22Rv1 (cell line): Measurements from ENCODE around the gene ZNF423.

ENCODE experiments used
- H3K27ac ChIP-seq: fragments of 450-650 bp; 2 replicates; pipeline ENCODE4 v1.5.1; 2017
- ZFX ChIP-seq: fragments of 450-650 bp; IDR thresholded peaks from 2 replicates; pipeline ENCODE4 v1.6.1; 2017; ENCODE audit warnings: antibody characterized with exemption, borderline replicate concordance
- TF ChIP-seq, protein P1 (sequence below): fragments of 450-650 bp; IDR thresholded peaks from 2 replicates; pipeline ENCODE4 v1.5.1; 2017; ENCODE audit warnings: mild to moderate bottlenecking

The ZNF423 gene

DNA sequence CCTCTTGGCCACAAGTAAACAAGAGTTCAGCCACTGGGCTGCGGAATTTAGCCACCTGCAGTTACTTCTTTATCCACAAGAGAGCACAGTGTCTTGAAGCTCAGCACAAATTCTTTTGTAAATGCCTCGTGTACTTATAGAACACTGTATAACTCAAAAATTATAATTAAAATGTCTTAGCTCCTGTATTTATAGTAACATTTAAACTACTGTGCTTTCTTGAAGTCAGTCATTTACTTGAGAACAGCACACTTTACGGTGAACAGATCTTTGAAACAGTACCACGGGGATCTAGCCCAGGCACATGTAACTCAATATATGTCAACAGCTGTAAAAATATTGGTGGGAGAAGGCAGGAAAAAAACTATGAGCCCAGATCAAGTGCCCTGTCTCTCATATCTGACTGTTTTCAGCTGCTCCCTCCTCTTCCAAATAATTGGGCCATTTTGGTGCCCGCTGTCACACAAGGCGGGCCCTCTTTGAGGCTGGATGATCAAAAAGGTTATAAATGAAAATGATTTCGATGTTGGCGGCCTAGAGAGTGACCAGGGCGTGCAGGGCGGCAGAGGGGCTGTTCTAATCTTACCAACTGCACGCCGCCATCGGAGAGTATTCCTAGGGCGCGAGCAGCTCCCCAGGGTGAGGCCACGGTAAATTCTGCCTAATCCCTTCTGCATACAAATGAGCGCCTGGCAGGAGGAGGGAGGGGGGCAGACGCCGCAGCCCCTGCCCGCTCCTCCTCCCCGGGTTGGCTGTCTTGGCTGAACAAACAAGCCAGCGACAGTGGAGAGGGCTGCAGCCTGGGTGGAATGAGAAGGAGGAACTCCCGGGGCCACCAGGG, 299.1 kb downstream of the ZNF423 start:
- no peak overlapping the region for H3K27ac ChIP-seq
- no peak for TF ChIP-seq ZFX
- TF ChIP-seq, protein P1, sequence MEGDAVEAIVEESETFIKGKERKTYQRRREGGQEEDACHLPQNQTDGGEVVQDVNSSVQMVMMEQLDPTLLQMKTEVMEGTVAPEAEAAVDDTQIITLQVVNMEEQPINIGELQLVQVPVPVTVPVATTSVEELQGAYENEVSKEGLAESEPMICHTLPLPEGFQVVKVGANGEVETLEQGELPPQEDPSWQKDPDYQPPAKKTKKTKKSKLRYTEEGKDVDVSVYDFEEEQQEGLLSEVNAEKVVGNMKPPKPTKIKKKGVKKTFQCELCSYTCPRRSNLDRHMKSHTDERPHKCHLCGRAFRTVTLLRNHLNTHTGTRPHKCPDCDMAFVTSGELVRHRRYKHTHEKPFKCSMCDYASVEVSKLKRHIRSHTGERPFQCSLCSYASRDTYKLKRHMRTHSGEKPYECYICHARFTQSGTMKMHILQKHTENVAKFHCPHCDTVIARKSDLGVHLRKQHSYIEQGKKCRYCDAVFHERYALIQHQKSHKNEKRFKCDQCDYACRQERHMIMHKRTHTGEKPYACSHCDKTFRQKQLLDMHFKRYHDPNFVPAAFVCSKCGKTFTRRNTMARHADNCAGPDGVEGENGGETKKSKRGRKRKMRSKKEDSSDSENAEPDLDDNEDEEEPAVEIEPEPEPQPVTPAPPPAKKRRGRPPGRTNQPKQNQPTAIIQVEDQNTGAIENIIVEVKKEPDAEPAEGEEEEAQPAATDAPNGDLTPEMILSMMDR: peak; percentile 42

GRCh38 chr16:49556249-49556605, 299.7 kb downstream of the ZNF423 start:
- TF ChIP-seq, protein P1: no peak
- TF ChIP-seq ZFX: no peak
- no peak overlapping the region for H3K27ac ChIP-seq

GRCh38 chr16:49554681-49555080, 301.2 kb downstream of the ZNF423 start:
- no peak overlapping the region for H3K27ac ChIP-seq
- no peak for TF ChIP-seq ZFX
- TF ChIP-seq, protein P1: no peak

GRCh38 chr16:49552313-49552928, 303.5 kb downstream of the ZNF423 start:
- H3K27ac ChIP-seq: no peak overlapping the region
- TF ChIP-seq ZFX: no peak
- TF ChIP-seq, protein P1: no peak

DNA sequence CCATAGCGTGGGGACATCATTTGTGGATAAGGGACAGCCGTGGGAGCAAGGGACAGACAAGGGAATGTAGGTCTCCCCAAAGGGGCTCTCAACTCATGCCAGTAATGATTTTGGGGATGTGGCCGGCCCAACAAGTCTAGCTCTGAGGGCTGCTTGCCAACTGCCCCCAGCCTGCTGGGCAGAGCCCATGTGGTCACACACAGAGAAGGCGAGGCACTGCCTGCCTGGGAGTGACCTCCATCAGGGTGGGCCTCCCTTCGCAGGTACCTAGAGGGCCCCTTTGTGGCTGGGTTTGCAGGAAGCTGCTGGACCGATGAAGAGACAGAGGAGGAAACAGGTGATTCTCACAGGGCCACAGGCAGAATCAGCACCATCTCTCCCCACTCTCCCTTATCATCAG, 305.2 kb downstream of the ZNF423 start:
- no peak overlapping the region for H3K27ac ChIP-seq
- TF ChIP-seq, protein P1: no peak
- TF ChIP-seq ZFX: no peak

- TF ChIP-seq, protein P1: no peak
- TF ChIP-seq ZFX: no peak
- H3K27ac ChIP-seq: no peak overlapping the region
Observed at GRCh38 chr16:49550140-49550539, 305.8 kb downstream of the ZNF423 start.
